Ascending aorta (tissue), 2 donors: Measurements from ENCODE around the gene SLC15A3. TPM values are rescaled to one million over a fixed set of nuclear protein-coding genes. Genes with fewer than 3 reads are reported as not detected.

ENCODE experiments used
- DNase-seq, 2 donors: peaks; one replicate each; pipeline ENCODE4 v3.0.0-alpha.2; 2019; ENCODE audit warnings: low spot score in 2 of 2
- H3K27ac ChIP-seq, 2 donors: fragments of 200-600 bp; sonication (generic); one replicate each; pipeline ENCODE4 v1.5.1; 2016 to 2017; ENCODE audit warnings: mild to moderate bottlenecking in 1 of 2
- H3K27me3 ChIP-seq: fragments of 200-600 bp; sonication (generic); one replicate; pipeline ENCODE4 v1.5.1; 2017
- H3K36me3 ChIP-seq, 2 donors: fragments of 200-600 bp; sonication (generic); one replicate each; pipeline ENCODE4 v1.5.1; 2016
- H3K4me1 ChIP-seq, 2 donors: fragments of 200-600 bp; sonication (generic); one replicate each; pipeline ENCODE4 v1.5.1; 2016 to 2017; ENCODE audit warnings: mild to moderate bottlenecking in 1 of 2
- H3K4me3 ChIP-seq, 2 donors: fragments of 200-600 bp; sonication (generic); one replicate each; pipeline ENCODE4 v1.5.1; 2016 to 2017; ENCODE audit warnings: mild to moderate bottlenecking in 1 of 2
- H3K9me3 ChIP-seq, 2 donors: fragments of 200-600 bp; sonication (generic); one replicate each; pipeline ENCODE4 v1.5.1; 2016
- CTCF ChIP-seq, 3 experiments: fragments of 200-600 bp in 2 of 3; fragments of 450-650 bp in 1 of 3; sonication (generic) in 2 of 3; IDR thresholded peaks; one replicate each; pipeline ENCODE4 v1.5.1; 2016 to 2019; ENCODE audit warnings: antibody characterized with exemption in 3 of 3, mild to moderate bottlenecking in 1 of 3, moderate library complexity in 1 of 3
- intact Hi-C: fragments of 100-400 bp; cut with DNase I; formaldehyde crosslinking; loops from one replicate; pipeline ENCODE4 v1.15.1; 2023
- total RNA-seq: library from RNA; depleted of rRNA; stranded (reverse); fragments of >200 nt; gene quantifications from one replicate; pipeline ENCODE4 v1.1.0, GENCODE V29; 2016

Gene SLC15A3
- total RNA-seq, 1 donor from 2014 or later, result 27.1 TPM

- H3K36me3 ChIP-seq, result peaks cover 4 to 8% of the 10 kb centered on the region in 2 donors
- intact Hi-C loops, result no loop called here
- TF ChIP-seq CTCF (IDR thresholded peaks at IDR 0.05), result no peak
- H3K27ac ChIP-seq, result no peak overlapping the region
- no peak overlapping the region for H3K4me3 ChIP-seq
- H3K27me3 ChIP-seq, result no peaks in the 10 kb centered on the region
- no peaks in the 10 kb centered on the region for H3K9me3 ChIP-seq
- no peak for DNase-seq
- H3K4me1 ChIP-seq, result peaks cover 8 to 11% of the 10 kb centered on the region in 2 donors
Measured at GRCh38 chr11:60927600-60927999, 24.4 kb downstream of the SLC15A3 start.

- Histone ChIP-seq H3K27me3 (no peaks in the 10 kb centered on the region), H3K27ac (no peak overlapping the region), H3K4me1 (peaks cover 8 to 11% of the 10 kb centered on the region in 2 donors), H3K4me3 (no peak overlapping the region), H3K36me3 (peaks cover 9 to 13% of the 10 kb centered on the region in 2 donors), H3K9me3 (no peaks in the 10 kb centered on the region)
- TF ChIP-seq CTCF (IDR thresholded peaks at IDR 0.05), result no peak
- no peak for DNase-seq
- intact Hi-C loops, result no loop called here
Measured at GRCh38 chr11:60927061-60927592, 24.8 kb downstream of the SLC15A3 start.

- H3K9me3 ChIP-seq, result no peaks in the 10 kb centered on the region
- no peak for DNase-seq
- no peak overlapping the region for H3K4me3 ChIP-seq
- intact Hi-C loops, result no loop called here
- H3K27me3 ChIP-seq, result no peaks in the 10 kb centered on the region
- no peak overlapping the region for H3K27ac ChIP-seq
- no peak for TF ChIP-seq CTCF (IDR thresholded peaks at IDR 0.05)
- peaks cover 15 to 19% of the 10 kb centered on the region in 2 donors for H3K36me3 ChIP-seq
- H3K4me1 ChIP-seq, result peaks cover 8 to 11% of the 10 kb centered on the region in 2 donors
Measured at GRCh38 chr11:60926500-60926899, 25.5 kb downstream of the SLC15A3 start.

GRCh38 chr11:60925868-60926267 lies 26.1 kb downstream of the SLC15A3 start:
- peaks cover 22 to 26% of the 10 kb centered on the region in 2 donors for H3K36me3 ChIP-seq

GRCh38 chr11:60924906-60925853 lies 26.8 kb downstream of the SLC15A3 start:
- DNase-seq, result no peak
- Histone ChIP-seq H3K27ac (no peak overlapping the region), H3K27me3 (no peaks in the 10 kb centered on the region), H3K36me3 (peaks cover 27 to 33% of the 10 kb centered on the region in 2 donors), H3K9me3 (no peaks in the 10 kb centered on the region), H3K4me1 (peaks cover 8 to 11% of the 10 kb centered on the region in 2 donors), H3K4me3 (peak overlapping the region; percentile 77 to 80)
- intact Hi-C loops, result no loop called here
- TF ChIP-seq CTCF (IDR thresholded peaks at IDR 0.05), result no peak

More at GRCh38 chr11:60925868-60926267, 26.1 kb downstream of the SLC15A3 start:
- TF ChIP-seq CTCF (IDR thresholded peaks at IDR 0.05), result no peak
- Histone ChIP-seq H3K4me3 (no peak overlapping the region), H3K9me3 (no peaks in the 10 kb centered on the region), H3K27ac (no peak overlapping the region), H3K4me1 (peaks cover 8 to 11% of the 10 kb centered on the region in 2 donors), H3K27me3 (no peaks in the 10 kb centered on the region)
- no peak for DNase-seq
- intact Hi-C loops, result no loop called here
